ENCODE results near the gene MAPK8IP1. TPM values are rescaled to one million over a fixed set of nuclear protein-coding genes. Genes with fewer than 3 reads are reported as not detected.

The MAPK8IP1 gene
- total RNA-seq, 1 experiment from 2014 or later = 12.7 TPM

DNA sequence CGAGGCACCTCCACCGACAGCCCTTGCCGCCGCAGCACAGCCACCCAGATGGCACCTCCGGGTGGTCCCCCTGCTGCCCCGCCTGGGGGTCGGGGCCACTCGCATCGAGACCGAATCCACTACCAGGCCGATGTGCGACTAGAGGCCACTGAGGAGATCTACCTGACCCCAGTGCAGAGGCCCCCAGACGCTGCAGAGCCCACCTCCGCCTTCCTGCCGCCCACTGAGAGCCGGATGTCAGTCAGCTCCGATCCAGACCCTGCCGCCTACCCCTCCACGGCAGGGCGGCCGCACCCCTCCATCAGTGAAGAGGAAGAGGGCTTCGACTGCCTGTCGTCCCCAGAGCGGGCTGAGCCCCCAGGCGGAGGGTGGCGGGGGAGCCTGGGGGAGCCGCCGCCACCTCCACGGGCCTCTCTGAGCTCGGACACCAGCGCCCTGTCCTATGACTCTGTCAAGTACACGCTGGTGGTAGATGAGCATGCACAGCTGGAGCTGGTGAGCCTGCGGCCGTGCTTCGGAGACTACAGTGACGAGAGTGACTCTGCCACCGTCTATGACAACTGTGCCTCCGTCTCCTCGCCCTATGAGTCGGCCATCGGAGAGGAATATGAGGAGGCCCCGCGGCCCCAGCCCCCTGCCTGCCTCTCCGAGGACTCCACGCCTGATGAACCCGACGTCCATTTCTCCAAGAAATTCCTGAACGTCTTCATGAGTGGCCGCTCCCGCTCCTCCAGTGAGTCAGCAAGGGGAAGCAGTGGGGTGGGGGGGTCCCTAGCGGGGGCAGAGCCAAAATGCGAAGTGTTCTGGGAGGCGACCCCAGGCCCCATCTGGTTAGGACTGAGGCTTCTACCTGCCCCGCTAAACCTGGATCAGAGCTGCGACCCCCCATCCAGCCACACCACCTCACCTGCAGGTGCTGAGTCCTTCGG lies 17.3 kb downstream of the MAPK8IP1 start:
- no peak overlapping the region for H3K27ac ChIP-seq (ENCODE audit: low read length)
- intact Hi-C loops (cut with micrococcal nuclease; ENCODE audit: unreplicated experiment) = no loop called here
- ATAC-seq (no peak), DNase-seq (ENCODE audit: low read depth, low spot score) (no peak)
- H3K9me3 ChIP-seq (ENCODE audit: control insufficient read depth, insufficient read depth, low read depth, low read length) = no peaks in the 10 kb centered on the region
- H3K27me3 ChIP-seq (ENCODE audit: control insufficient read depth, insufficient read depth, low read length) = no peaks in the 10 kb centered on the region
- BruUV-seq (replicated peaks) = no TSS peak
- in situ Hi-C loops (cut with HindIII; ENCODE audit: low pct_unique_long_range_greater_than_20kb, low sequenced_read_pairs) = no loop called here
- H3K4me1 ChIP-seq (ENCODE audit: control insufficient read depth, insufficient read depth, low read length) = peaks cover 6% of the 10 kb centered on the region; the same call in 1 of the 2 replicates
- H3K36me3 ChIP-seq (ENCODE audit: control insufficient read depth, insufficient read depth, low read length) = no peaks in the 10 kb centered on the region
- ChIA-PET POLR2A (no interaction called here), CTCF (no interaction called here)
- TF ChIP-seq SIN3A (IDR thresholded peaks at IDR 0.05; ENCODE audit: borderline replicate concordance, insufficient read depth, low read depth, low read length) = no peak
- TF ChIP-seq, protein P1, sequence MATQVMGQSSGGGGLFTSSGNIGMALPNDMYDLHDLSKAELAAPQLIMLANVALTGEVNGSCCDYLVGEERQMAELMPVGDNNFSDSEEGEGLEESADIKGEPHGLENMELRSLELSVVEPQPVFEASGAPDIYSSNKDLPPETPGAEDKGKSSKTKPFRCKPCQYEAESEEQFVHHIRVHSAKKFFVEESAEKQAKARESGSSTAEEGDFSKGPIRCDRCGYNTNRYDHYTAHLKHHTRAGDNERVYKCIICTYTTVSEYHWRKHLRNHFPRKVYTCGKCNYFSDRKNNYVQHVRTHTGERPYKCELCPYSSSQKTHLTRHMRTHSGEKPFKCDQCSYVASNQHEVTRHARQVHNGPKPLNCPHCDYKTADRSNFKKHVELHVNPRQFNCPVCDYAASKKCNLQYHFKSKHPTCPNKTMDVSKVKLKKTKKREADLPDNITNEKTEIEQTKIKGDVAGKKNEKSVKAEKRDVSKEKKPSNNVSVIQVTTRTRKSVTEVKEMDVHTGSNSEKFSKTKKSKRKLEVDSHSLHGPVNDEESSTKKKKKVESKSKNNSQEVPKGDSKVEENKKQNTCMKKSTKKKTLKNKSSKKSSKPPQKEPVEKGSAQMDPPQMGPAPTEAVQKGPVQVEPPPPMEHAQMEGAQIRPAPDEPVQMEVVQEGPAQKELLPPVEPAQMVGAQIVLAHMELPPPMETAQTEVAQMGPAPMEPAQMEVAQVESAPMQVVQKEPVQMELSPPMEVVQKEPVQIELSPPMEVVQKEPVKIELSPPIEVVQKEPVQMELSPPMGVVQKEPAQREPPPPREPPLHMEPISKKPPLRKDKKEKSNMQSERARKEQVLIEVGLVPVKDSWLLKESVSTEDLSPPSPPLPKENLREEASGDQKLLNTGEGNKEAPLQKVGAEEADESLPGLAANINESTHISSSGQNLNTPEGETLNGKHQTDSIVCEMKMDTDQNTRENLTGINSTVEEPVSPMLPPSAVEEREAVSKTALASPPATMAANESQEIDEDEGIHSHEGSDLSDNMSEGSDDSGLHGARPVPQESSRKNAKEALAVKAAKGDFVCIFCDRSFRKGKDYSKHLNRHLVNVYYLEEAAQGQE (IDR thresholded peaks at IDR 0.05; ENCODE audit: insufficient read depth in 1 of 2, low read depth in 2 of 2, low read length in 1 of 2) = no peak
- TF ChIP-seq POLR2AphosphoS5 (IDR thresholded peaks at IDR 0.05; ENCODE audit: low read depth, low read length) = no peak
- TF ChIP-seq TCF7L2 (IDR thresholded peaks at IDR 0.05; ENCODE audit: low read depth, low read length) = no peak
- TF ChIP-seq, protein P2, sequence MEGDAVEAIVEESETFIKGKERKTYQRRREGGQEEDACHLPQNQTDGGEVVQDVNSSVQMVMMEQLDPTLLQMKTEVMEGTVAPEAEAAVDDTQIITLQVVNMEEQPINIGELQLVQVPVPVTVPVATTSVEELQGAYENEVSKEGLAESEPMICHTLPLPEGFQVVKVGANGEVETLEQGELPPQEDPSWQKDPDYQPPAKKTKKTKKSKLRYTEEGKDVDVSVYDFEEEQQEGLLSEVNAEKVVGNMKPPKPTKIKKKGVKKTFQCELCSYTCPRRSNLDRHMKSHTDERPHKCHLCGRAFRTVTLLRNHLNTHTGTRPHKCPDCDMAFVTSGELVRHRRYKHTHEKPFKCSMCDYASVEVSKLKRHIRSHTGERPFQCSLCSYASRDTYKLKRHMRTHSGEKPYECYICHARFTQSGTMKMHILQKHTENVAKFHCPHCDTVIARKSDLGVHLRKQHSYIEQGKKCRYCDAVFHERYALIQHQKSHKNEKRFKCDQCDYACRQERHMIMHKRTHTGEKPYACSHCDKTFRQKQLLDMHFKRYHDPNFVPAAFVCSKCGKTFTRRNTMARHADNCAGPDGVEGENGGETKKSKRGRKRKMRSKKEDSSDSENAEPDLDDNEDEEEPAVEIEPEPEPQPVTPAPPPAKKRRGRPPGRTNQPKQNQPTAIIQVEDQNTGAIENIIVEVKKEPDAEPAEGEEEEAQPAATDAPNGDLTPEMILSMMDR (IDR thresholded peaks at IDR 0.05) = no peak
- H3K4me3 ChIP-seq (ENCODE audit: low read depth in 2 of 2, low read length in 2 of 2) = no peak overlapping the region

DNA sequence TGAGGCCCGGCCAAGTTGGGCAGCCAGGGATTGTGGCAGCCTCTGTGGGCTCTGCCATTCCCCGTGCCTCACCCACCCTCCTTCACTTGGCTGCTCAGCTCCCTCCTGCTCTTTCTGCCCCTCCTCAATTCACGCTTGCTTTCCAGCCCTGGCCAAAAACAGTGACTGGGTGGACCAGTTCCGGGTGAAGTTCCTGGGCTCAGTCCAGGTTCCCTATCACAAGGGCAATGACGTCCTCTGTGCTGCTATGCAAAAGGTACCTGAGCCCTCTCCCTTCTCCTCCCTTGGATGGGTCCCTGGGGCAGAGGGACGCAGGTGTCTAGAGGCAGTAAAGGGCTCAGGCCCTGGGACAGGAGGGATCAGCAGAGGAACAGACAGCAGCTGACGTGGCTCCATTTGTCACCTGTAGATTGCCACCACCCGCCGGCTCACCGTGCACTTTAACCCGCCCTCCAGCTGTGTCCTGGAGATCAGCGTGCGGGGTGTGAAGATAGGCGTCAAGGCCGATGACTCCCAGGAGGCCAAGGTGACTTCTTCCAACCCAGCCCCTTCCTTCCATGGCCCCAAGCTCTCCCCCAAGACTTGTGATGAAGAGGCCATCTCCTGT lies 19.0 kb downstream of the MAPK8IP1 start:
- in situ Hi-C loops (cut with HindIII; ENCODE audit: low pct_unique_long_range_greater_than_20kb, low sequenced_read_pairs) = no loop called here

More for the DNA sequence above, 19.0 kb downstream of the MAPK8IP1 start:
- Histone ChIP-seq H3K27ac (ENCODE audit: low read length) (no peak overlapping the region), H3K4me3 (ENCODE audit: low read depth in 2 of 2, low read length in 2 of 2) (no peak overlapping the region), H3K36me3 (ENCODE audit: control insufficient read depth, insufficient read depth, low read length) (no peaks in the 10 kb centered on the region), H3K27me3 (ENCODE audit: control insufficient read depth, insufficient read depth, low read length) (no peaks in the 10 kb centered on the region), H3K4me1 (ENCODE audit: control insufficient read depth, insufficient read depth, low read length) (no peaks in the 10 kb centered on the region), H3K9me3 (ENCODE audit: control insufficient read depth, insufficient read depth, low read depth, low read length) (no peaks in the 10 kb centered on the region)
- DNase-seq (ENCODE audit: low read depth, low spot score) (no peak), ATAC-seq (no peak)
- CTCF ChIA-PET = no interaction called here
- POLR2A ChIA-PET = no interaction called here
- intact Hi-C loops (cut with micrococcal nuclease; ENCODE audit: unreplicated experiment) = no loop called here
- no TSS peak for BruUV-seq (replicated peaks)
- TF ChIP-seq, protein P2 (IDR thresholded peaks at IDR 0.05) = no peak
- no peak for TF ChIP-seq SIN3A (IDR thresholded peaks at IDR 0.05; ENCODE audit: borderline replicate concordance, insufficient read depth, low read depth, low read length)
- no peak for TF ChIP-seq POLR2AphosphoS5 (IDR thresholded peaks at IDR 0.05; ENCODE audit: low read depth, low read length)
- TF ChIP-seq, protein P1 (IDR thresholded peaks at IDR 0.05; ENCODE audit: insufficient read depth in 1 of 2, low read depth in 2 of 2, low read length in 1 of 2) = no peak
- TF ChIP-seq TCF7L2 (IDR thresholded peaks at IDR 0.05; ENCODE audit: low read depth, low read length) = no peak
